Measurements from ENCODE around the gene WWOX. TPM values are rescaled to one million over a fixed set of nuclear protein-coding genes. Genes with fewer than 3 reads are reported as not detected.

WWOX gene
- total and polyA plus RNA-seq, 2 of the 13 experiments (the other 11 are each of a cell fraction or from before 2014, with no cell fraction given) = 9.1 to 37.4 TPM

GRCh38 chr16:78516006-78516736 is 416.7 kb downstream of the WWOX start (continued):
- TF ChIP-seq ZBTB4 (CRISPR knock-in tag; IDR thresholded peaks at IDR 0.05; ENCODE audit: borderline replicate concordance) (no peak), ZNF543 (CRISPR knock-in tag; IDR thresholded peaks at IDR 0.05) (no peak), ISX (CRISPR knock-in tag; conservative IDR thresholded peaks at IDR 0.05) (no peak), NFAT5 (CRISPR knock-in tag; IDR thresholded peaks at IDR 0.05) (no peak), PCBP2 (optimal IDR thresholded peaks at IDR 0.05; ENCODE audit: low read depth, low read length, poor library complexity, severe bottlenecking) (no peak), RXRA (CRISPR knock-in tag; IDR thresholded peaks at IDR 0.05) (no peak)
